IMR-90 (cell line): ENCODE measurements around the gene ELANE. TPM values are rescaled to one million over a fixed set of nuclear protein-coding genes. Genes with fewer than 3 reads are reported as not detected.
"Not testable (repeated sequence)": the region's sequence is repeated elsewhere in the genome, so short reads cannot be mapped to it uniquely, and the experiment has no call there.

ENCODE experiments used
- ATAC-seq: fragments of 200-7000 bp; cut with Tn5 transposase; 2 replicates; pipeline ENCODE4 v1.9.1; 2020; ENCODE audit warnings: low read depth, mild to moderate bottlenecking, moderate library complexity
- BruUV-seq: library from RNA; stranded (reverse); fragments of 400-500 nt; replicated peaks from 2 replicates; lab custom pipeline; 2021; lab: Mats Ljungman, UMichigan
- CTCF ChIA-PET: fragments of 300-600 bp; formaldehyde crosslinking; extraction: SDS; loops from one replicate; lab custom pipeline; 2021; ENCODE audit warnings: antibody characterized with exemption; lab: Yijun Ruan, JAX
- POLR2A ChIA-PET: fragments of 300-600 bp; sonication (Branson Sonifier 250); formaldehyde crosslinking; loops from one replicate; lab custom pipeline; 2022; ENCODE audit warnings: antibody characterized with exemption; ENCODE audit not compliant: unreplicated experiment; lab: Charles Lee
- DNase-seq: peaks from one replicate; pipeline ENCODE4 v3.0.0; 2013
- H2AFZ ChIP-seq: replicated peaks from 2 replicates; pipeline ENCODE3; 2013; ENCODE audit warnings: low read length, mild to moderate bottlenecking; ENCODE audit not compliant: poor library complexity
- H2AK5ac ChIP-seq: 2 replicates; pipeline ENCODE4 v1.6.1; 2013; ENCODE audit warnings: low read depth, low read length, inconsistent platforms
- H2AK9ac ChIP-seq: replicated peaks from 2 replicates; pipeline ENCODE3; 2013; ENCODE audit warnings: mild to moderate bottlenecking, low read depth, low read length, moderate library complexity; ENCODE audit not compliant: poor library complexity
- H2BK120ac ChIP-seq: 2 replicates; pipeline ENCODE4 v1.6.1; 2013; ENCODE audit warnings: low read depth, low read length, inconsistent platforms
- H2BK15ac ChIP-seq: 3 replicates; pipeline ENCODE4 v1.6.1; 2013; ENCODE audit warnings: low read depth, low read length, inconsistent platforms
- H2BK20ac ChIP-seq: 2 replicates; pipeline ENCODE4 v1.6.1; 2013; ENCODE audit warnings: low read depth, mild to moderate bottlenecking, inconsistent platforms, low read length, moderate library complexity
- H2BK5ac ChIP-seq: 2 replicates; pipeline ENCODE4 v1.6.1; 2013; ENCODE audit warnings: mild to moderate bottlenecking, low read depth, low read length, inconsistent platforms; ENCODE audit not compliant: poor library complexity, severe bottlenecking
- H3K14ac ChIP-seq: replicated peaks from 2 replicates; pipeline ENCODE4 v1.6.1; 2013; ENCODE audit warnings: low read depth, low read length, inconsistent platforms
- H3K18ac ChIP-seq: 2 replicates; pipeline ENCODE4 v1.6.1; 2013; ENCODE audit warnings: low read depth, low read length, control low read depth
- H3K23ac ChIP-seq: 2 replicates; pipeline ENCODE4 v1.6.1; 2013; ENCODE audit warnings: low read depth, low read length, inconsistent platforms
- H3K27ac ChIP-seq: 2 replicates; pipeline ENCODE4 v1.5.1; 2013; ENCODE audit warnings: mild to moderate bottlenecking, control low read depth, low read length; ENCODE audit not compliant: insufficient read depth
- H3K27me3 ChIP-seq: 2 replicates; pipeline ENCODE4 v1.6.1; 2013; ENCODE audit warnings: low read length; ENCODE audit not compliant: control insufficient read depth, insufficient read depth
- H3K36me3 ChIP-seq: 2 replicates; pipeline ENCODE4 v1.6.1; 2013; ENCODE audit warnings: low read length, mixed read lengths; ENCODE audit not compliant: control insufficient read depth, insufficient read depth
- H3K4ac ChIP-seq: 2 replicates; pipeline ENCODE4 v1.6.1; 2013; ENCODE audit warnings: low read depth, low read length, inconsistent platforms
- H3K4me1 ChIP-seq: 2 replicates; pipeline ENCODE4 v1.6.1; 2013; ENCODE audit warnings: low read length, mixed read lengths; ENCODE audit not compliant: control insufficient read depth, insufficient read depth
- H3K4me2 ChIP-seq: 2 replicates; pipeline ENCODE4 v1.6.1; 2013; ENCODE audit warnings: low read depth, mild to moderate bottlenecking, control low read depth, low read length, moderate library complexity
- H3K4me3 ChIP-seq: 2 replicates; pipeline ENCODE4 v1.5.1; 2013; ENCODE audit warnings: low read depth, mild to moderate bottlenecking, control low read depth, low read length, moderate library complexity; ENCODE audit not compliant: insufficient read depth
- H3K56ac ChIP-seq: 2 replicates; pipeline ENCODE4 v1.6.1; 2013; ENCODE audit warnings: low read length, inconsistent platforms; ENCODE audit not compliant: insufficient read depth; ENCODE audit errors: extremely low read depth
- H3K79me1 ChIP-seq, 2 experiments: 2 replicates each; pipeline ENCODE4 v1.6.1; 2013; ENCODE audit warnings: low read length in 2 of 2, inconsistent platforms in 1 of 2, low read depth in 1 of 2
- H3K9ac ChIP-seq: 2 replicates; pipeline ENCODE4 v1.6.1; 2013; ENCODE audit warnings: low read depth, low read length, control low read depth
- H3K9me1 ChIP-seq: 2 replicates; pipeline ENCODE4 v1.6.1; 2013; ENCODE audit warnings: low read length, inconsistent platforms; ENCODE audit not compliant: insufficient read depth
- H3K9me3 ChIP-seq: 2 replicates; pipeline ENCODE4 v1.6.1; 2013; ENCODE audit warnings: low read length; ENCODE audit not compliant: control insufficient read depth, insufficient read depth
- H4K20me1 ChIP-seq: 2 replicates; pipeline ENCODE4 v1.6.1; 2013; ENCODE audit warnings: low read length, inconsistent platforms; ENCODE audit not compliant: insufficient read depth
- H4K5ac ChIP-seq: 2 replicates; pipeline ENCODE4 v1.6.1; 2013; ENCODE audit warnings: mild to moderate bottlenecking, low read depth, low read length, control low read depth
- H4K8ac ChIP-seq, 2 experiments: 2 replicates each; pipeline ENCODE4 v1.6.1; 2013; ENCODE audit warnings: low read depth in 2 of 2, low read length in 2 of 2, control low read depth in 1 of 2, inconsistent platforms in 1 of 2
- H4K91ac ChIP-seq: 2 replicates; pipeline ENCODE4 v1.6.1; 2013; ENCODE audit warnings: low read depth, low read length, inconsistent platforms; ENCODE audit not compliant: insufficient read depth
- WGBS, 2 experiments: methylation state at CpG; one replicate each; pipeline versions ENCODE4 v1.1.5 to v1.1.7; 2013; ENCODE audit warnings: missing lambda C conversion rate in 2 of 2; ENCODE audit not compliant: insufficient read length in 1 of 2; ENCODE audit errors: extremely low coverage in 2 of 2; 5-methylcytosine and 5-hydroxymethylcytosine counted together
- dilution Hi-C: fragments of 300-500 bp; cut with HindIII; formaldehyde crosslinking; loops from one replicate; pipeline ENCODE4 v1.14.3; 2018; ENCODE audit warnings: low sequenced_read_pairs; ENCODE audit not compliant: unreplicated experiment
- in situ Hi-C: fragments of 300-500 bp; cut with MboI; formaldehyde crosslinking; loops from 3 replicates; pipeline ENCODE4 v1.14.3; 2019; ENCODE audit warnings: low sequenced_read_pairs, inconsistent platforms, mixed read lengths
- intact Hi-C: fragments of 100-400 bp; cut with micrococcal nuclease; formaldehyde crosslinking; loops from 2 replicates; pipeline ENCODE4 v1.10.0; 2022
- polyA plus RNA-seq, 3 experiments: library from polyadenylated mRNA; depleted of rRNA; stranded (reverse); fragments of >200 nt; gene quantifications; 2 replicates each; pipeline ENCODE4 v1.2.3, GENCODE V29; 2012; ENCODE audit warnings: low replicate concordance in 1 of 3
- total RNA-seq: library from RNA; depleted of rRNA; stranded (reverse); fragments of >200 nt; gene quantifications from 2 replicates; pipeline ENCODE4 v1.2.3, GENCODE V29; 2012

The ELANE gene
- total and polyA plus RNA-seq, 2 of the 4 experiments (the other 2 are of a cell fraction), result 0.27 TPM; not detected in 1

DNA sequence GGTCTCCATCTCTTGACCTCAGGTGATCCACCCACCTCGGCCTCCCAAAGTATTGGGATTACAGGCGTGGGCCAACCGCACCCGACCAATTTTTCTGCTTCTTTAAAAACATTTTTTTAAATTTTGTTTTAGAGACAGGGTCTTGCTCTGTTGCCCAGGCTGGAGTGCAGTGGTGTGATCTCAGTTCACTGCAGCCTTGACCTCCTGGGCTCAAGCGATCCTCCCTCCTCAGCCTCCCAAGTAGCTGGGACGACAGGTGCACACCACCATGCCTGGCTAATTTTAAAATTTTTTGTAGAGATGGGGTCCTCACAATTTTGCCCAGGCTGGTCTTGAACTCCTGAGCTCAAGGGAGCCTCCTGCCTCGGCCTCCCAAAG lies 9.3 kb upstream of the ELANE start:
- H2AK9ac ChIP-seq, H3K9ac ChIP-seq, dilution Hi-C loops, ATAC-seq, H2AK5ac ChIP-seq, H4K5ac ChIP-seq, H4K20me1 ChIP-seq, H2BK20ac ChIP-seq, H2BK120ac ChIP-seq, H3K14ac ChIP-seq, H3K56ac ChIP-seq, in situ Hi-C loops, BruUV-seq, H3K27ac ChIP-seq, H3K36me3 ChIP-seq, H4K8ac ChIP-seq, H3K23ac ChIP-seq, H3K4me1 ChIP-seq, H2BK15ac ChIP-seq, H3K18ac ChIP-seq, CTCF ChIA-PET, H3K9me3 ChIP-seq, DNase-seq, H2BK5ac ChIP-seq, intact Hi-C loops, H3K79me1 ChIP-seq, H4K91ac ChIP-seq, H3K9me1 ChIP-seq, H3K4me3 ChIP-seq, POLR2A ChIA-PET, H3K4me2 ChIP-seq, H3K4ac ChIP-seq, H2AFZ ChIP-seq: not testable (repeated sequence)
- WGBS, 2 experiments, result no CpG with 5 or more reads among the region's 7 CpGs
- peaks cover 20% of the 10 kb centered on the region for H3K27me3 ChIP-seq
